GM18870 (cell line): ENCODE data around the gene CDC37L1.

Experiments used
- ATAC-seq: cut with Tn5 transposase; IDR thresholded peaks from one replicate; pipeline ENCODE4 v1.9.1; 2021; ENCODE audit warnings: moderate library complexity; ENCODE audit not compliant: unreplicated experiment

CDC37L1 gene

GRCh38 chr9:4709380-4709779 is 30.0 kb downstream of the CDC37L1 start:
- ATAC-seq, result no peak

GRCh38 chr9:4713849-4714248 is 34.5 kb downstream of the CDC37L1 start:
- ATAC-seq, result no peak

- no peak for ATAC-seq
These were observed 35.1 kb downstream of the CDC37L1 start for GRCh38 chr9:4714266-4715016.

- ATAC-seq, result no peak
These were observed 36.8 kb downstream of the CDC37L1 start for GRCh38 chr9:4716163-4716562.

GRCh38 chr9:4717815-4718214 is 38.4 kb downstream of the CDC37L1 start:
- ATAC-seq, result no peak

GRCh38 chr9:4718911-4719310 is 39.5 kb downstream of the CDC37L1 start:
- ATAC-seq, result no peak

GRCh38 chr9:4721736-4722135 is 42.4 kb downstream of the CDC37L1 start:
- ATAC-seq, result no peak

GRCh38 chr9:4725706-4726442 is 46.5 kb downstream of the CDC37L1 start:
- ATAC-seq, result no peak

- no peak for ATAC-seq
These were observed 48.2 kb downstream of the CDC37L1 start for GRCh38 chr9:4727593-4727992.

GRCh38 chr9:4732890-4733289 is 53.5 kb downstream of the CDC37L1 start:
- ATAC-seq, result no peak

- ATAC-seq, result no peak
These were observed 54.8 kb downstream of the CDC37L1 start for GRCh38 chr9:4734150-4734549.

- ATAC-seq, result no peak
These were observed 59.7 kb downstream of the CDC37L1 start for GRCh38 chr9:4738866-4739586.

- no peak for ATAC-seq
These were observed 60.4 kb downstream of the CDC37L1 start for GRCh38 chr9:4739587-4740387.

- ATAC-seq, result no peak
These were observed 60.9 kb downstream of the CDC37L1 start for GRCh38 chr9:4740388-4740637.

- peak; percentile 71 for ATAC-seq
These were observed 61.4 kb downstream of the CDC37L1 start, which contains the start of gene AK3 for GRCh38 chr9:4740638-4741364. Gene AK3 (minus strand): TSS chr9:4741202. CDS start chr9:4741087, 115 bp downstream.

- ATAC-seq, result no peak
These were observed 62.2 kb downstream of the CDC37L1 start for GRCh38 chr9:4741365-4742089.

GRCh38 chr9:4742246-4742645 is 62.9 kb downstream of the CDC37L1 start:
- no peak for ATAC-seq

- no peak for ATAC-seq
These were observed 63.9 kb downstream of the CDC37L1 start for GRCh38 chr9:4743131-4743875.
